GM12878 (cell line): Measurements from ENCODE around the gene FERD3L. TPM values are rescaled to one million over a fixed set of nuclear protein-coding genes. Genes with fewer than 3 reads are reported as not detected.

Experiments
- ATAC-seq: fragments of 200-7000 bp; cut with Tn5 transposase; 3 replicates; pipeline ENCODE4 v1.9.1; 2020; ENCODE audit warnings: mild to moderate bottlenecking, moderate library complexity
- BruUV-seq: library from RNA; stranded (reverse); fragments of 400-500 nt; replicated peaks from 2 replicates; lab custom pipeline; 2021; lab: Mats Ljungman, UMichigan
- CTCF ChIA-PET: fragments of 300-600 bp; sonication (Branson Sonifier 250); formaldehyde crosslinking; extraction: SDS; loops from one replicate; lab custom pipeline; 2021; ENCODE audit warnings: inconsistent platforms; lab: Yijun Ruan, JAX
- POLR2A ChIA-PET: fragments of 350-600 bp; formaldehyde crosslinking; extraction: SDS; loops from one replicate; lab custom pipeline; 2021; ENCODE audit warnings: inconsistent platforms; lab: Charles Lee
- RAD21 ChIA-PET: fragments of 300-600 bp; sonication (Branson Sonifier 250); formaldehyde crosslinking; loops from one replicate; lab custom pipeline; 2023; ENCODE audit warnings: antibody characterized with exemption; ENCODE audit not compliant: unreplicated experiment; lab: Charles Lee
- SMC1A ChIA-PET: fragments of 300-600 bp; sonication (Branson Sonifier 250); formaldehyde crosslinking; loops from one replicate; lab custom pipeline; 2023; ENCODE audit not compliant: unreplicated experiment, uncharacterized antibody; lab: Charles Lee
- DNase-seq: peaks from one replicate; pipeline ENCODE4 v3.0.0-alpha.2; 2011; ENCODE audit warnings: low read depth, low spot score
- FAIRE-seq: peaks from 3 replicates; lab custom pipeline; 2011; peaks lifted over from hg19 to GRCh38; lab: Jason Lieb, UNC
- H2AFZ ChIP-seq: 2 replicates; pipeline ENCODE4 v1.6.0; 2011; ENCODE audit warnings: low read depth, low read length, control low read depth; ENCODE audit not compliant: control insufficient read depth
- H3K27ac ChIP-seq: 2 replicates; pipeline ENCODE4 v1.5.1; 2011; ENCODE audit warnings: control low read depth; ENCODE audit not compliant: control insufficient read depth, insufficient read depth
- H3K27me3 ChIP-seq, 2 experiments: replicated peaks in 1 of 2; 2 replicates each; pipeline versions ENCODE4 v1.6.0 to v1.6.1; 2011; ENCODE audit warnings: low read length in 1 of 2; ENCODE audit not compliant: control insufficient read depth in 2 of 2, insufficient read depth in 2 of 2
- H3K36me3 ChIP-seq, 2 experiments: 2 replicates each; pipeline ENCODE4 v1.5.1; 2011; ENCODE audit warnings: low read length in 1 of 2; ENCODE audit not compliant: control insufficient read depth in 2 of 2, insufficient read depth in 2 of 2
- H3K4me1 ChIP-seq: 2 replicates; pipeline ENCODE4 v1.6.1; 2011; ENCODE audit warnings: mild to moderate bottlenecking, low read length, moderate library complexity, mixed read lengths; ENCODE audit not compliant: control insufficient read depth, insufficient read depth
- H3K4me2 ChIP-seq: 2 replicates; pipeline ENCODE4 v1.6.0; 2011; ENCODE audit warnings: control low read depth; ENCODE audit not compliant: control insufficient read depth, insufficient read depth
- H3K4me3 ChIP-seq: fragments of 200-600 bp; sonication (generic); 2 replicates; pipeline ENCODE4 v1.5.1; 2016
- H3K79me2 ChIP-seq: 2 replicates; pipeline ENCODE4 v1.6.0; 2011; ENCODE audit warnings: low read length; ENCODE audit not compliant: control insufficient read depth, insufficient read depth
- H3K9ac ChIP-seq: 2 replicates; pipeline ENCODE4 v1.8.0; 2011; ENCODE audit warnings: low read length, control low read depth, mixed read lengths; ENCODE audit not compliant: control insufficient read depth, insufficient read depth
- H3K9me3 ChIP-seq: replicated peaks from 3 replicates; pipeline ENCODE4 v1.5.1; 2011; ENCODE audit warnings: mild to moderate bottlenecking, low read length; ENCODE audit not compliant: control insufficient read depth, insufficient read depth
- H4K20me1 ChIP-seq: 2 replicates; pipeline ENCODE4 v1.6.0; 2011; ENCODE audit not compliant: control insufficient read depth, insufficient read depth
- CHD4 ChIP-seq: fragments of 200-600 bp; sonication (generic); IDR thresholded peaks from 2 replicates; pipeline ENCODE4 v1.6.1; 2016; ENCODE audit warnings: mild to moderate bottlenecking
- ELK1 ChIP-seq: IDR thresholded peaks from 2 replicates; pipeline ENCODE4 v1.6.1; 2012; ENCODE audit warnings: low read depth, low read length, improper control_type of control experiment
- SUZ12 ChIP-seq: fragments of 200-600 bp; sonication (generic); IDR thresholded peaks from one replicate; pipeline ENCODE4 v1.6.1; 2018; ENCODE audit warnings: antibody characterized with exemption, mild to moderate bottlenecking; ENCODE audit not compliant: unreplicated experiment
- WGBS: methylation state at CpG from one replicate; pipeline ENCODE4 v1.1.6; 2016; ENCODE audit warnings: low lambda C conversion rate; ENCODE audit not compliant: insufficient replicate concordance, insufficient coverage; ENCODE audit errors: missing lambda C conversion rate; 5-methylcytosine and 5-hydroxymethylcytosine counted together
- in situ Hi-C: fragments of 300-500 bp; cut with MboI; formaldehyde crosslinking; loops from 9 replicates; pipeline ENCODE4 v1.14.3; 2018; ENCODE audit warnings: mixed read lengths
- intact Hi-C: fragments of 100-400 bp; cut with micrococcal nuclease; formaldehyde crosslinking; loops from one replicate; pipeline ENCODE4 v1.14.2; 2022; ENCODE audit not compliant: unreplicated experiment
- polyA plus RNA-seq, 11 experiments: library from polyadenylated mRNA; depleted of rRNA in 4 of 11; unstranded in 6 of 11; stranded (reverse) in 5 of 11; fragments of >200 nt; fragmentation: Nextera tagmentation in 4 of 11; fragmentation: Illumina TruSeq in 1 of 11; extraction: Ambion mirVana in 4 of 11; extraction: Trizol in 1 of 11; gene quantifications; 1 replicate in 1 of 11; 2 replicates in 10 of 11; pipeline versions ENCODE4 v1.2.1 to v1.2.3, GENCODE V29; 2011 to 2016; ENCODE audit warnings: inconsistent platforms in 2 of 11, missing spikeins in 2 of 11, low read depth in 1 of 11
- total RNA-seq, 4 experiments: library from RNA; depleted of rRNA in 3 of 4; stranded (reverse); fragments of >200 nt in 3 of 4; fragmentation: Illumina TruSeq in 1 of 4; extraction: Trizol in 1 of 4; gene quantifications; 2 replicates each; pipeline versions ENCODE4 v1.2.1 to v1.2.3, GENCODE V29; 2013 to 2021
- TF ChIP-seq, protein P1 (sequence below): fragments of 450-650 bp; formaldehyde crosslinking; IDR thresholded peaks from 2 replicates; pipeline ENCODE4 v1.4.0; 2020; ENCODE audit warnings: mild to moderate bottlenecking, moderate library complexity
- TF ChIP-seq, protein P2 (sequence below): IDR thresholded peaks from 2 replicates; pipeline ENCODE4 v1.6.1; 2012; ENCODE audit warnings: low read depth, low read length, improper control_type of control experiment

The FERD3L gene
- total and polyA plus RNA-seq, 10 of the 15 experiments (the other 5 are each of a cell fraction or from before 2014, with no cell fraction given): not detected

DNA sequence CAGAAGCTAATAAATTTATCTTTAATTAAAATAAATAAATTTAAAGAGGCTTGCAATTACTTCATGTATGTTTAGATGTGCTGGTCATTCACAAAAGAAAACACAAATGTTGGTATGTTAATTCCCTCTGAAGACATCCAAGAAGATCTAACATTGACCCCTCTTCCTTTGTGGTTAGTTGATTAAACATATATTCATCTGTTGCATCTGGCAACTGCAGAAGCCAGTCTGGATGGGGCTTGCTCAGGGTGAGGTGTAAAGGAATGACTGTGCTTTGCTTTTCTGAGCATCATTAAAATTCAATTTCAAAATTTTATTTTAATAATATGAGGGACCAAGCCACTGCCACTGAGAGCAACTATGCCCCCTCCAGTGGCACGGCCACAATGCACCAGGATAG, 36.4 kb upstream of the FERD3L start:
- Histone ChIP-seq H4K20me1 (no peaks in the 10 kb centered on the region), H3K36me3 (no peaks in the 10 kb centered on the region), H3K4me3 (no peak overlapping the region), H3K4me2 (no peak overlapping the region), H2AFZ (no peak overlapping the region), H3K27ac (no peak overlapping the region), H3K27me3 (no peaks in the 10 kb centered on the region), H3K4me1 (no peaks in the 10 kb centered on the region), H3K9ac (no peak overlapping the region), H3K79me2 (no peaks in the 10 kb centered on the region), H3K9me3 (no peaks in the 10 kb centered on the region; the same call in 2 of the 3 replicates)
- ATAC-seq: no peak
- POLR2A ChIA-PET: no interaction called here
- in situ Hi-C loops: no loop called here
- WGBS: 0% methylated on average over 1 of the region's 1 CpG
- intact Hi-C loops: no loop called here
- CTCF ChIA-PET: no interaction called here
- FAIRE-seq: no peak
- BruUV-seq: no TSS peak
- no peak for DNase-seq
- TF ChIP-seq ELK1 (no peak), CHD4 (no peak), SUZ12 (no peak)
- TF ChIP-seq, protein P1, sequence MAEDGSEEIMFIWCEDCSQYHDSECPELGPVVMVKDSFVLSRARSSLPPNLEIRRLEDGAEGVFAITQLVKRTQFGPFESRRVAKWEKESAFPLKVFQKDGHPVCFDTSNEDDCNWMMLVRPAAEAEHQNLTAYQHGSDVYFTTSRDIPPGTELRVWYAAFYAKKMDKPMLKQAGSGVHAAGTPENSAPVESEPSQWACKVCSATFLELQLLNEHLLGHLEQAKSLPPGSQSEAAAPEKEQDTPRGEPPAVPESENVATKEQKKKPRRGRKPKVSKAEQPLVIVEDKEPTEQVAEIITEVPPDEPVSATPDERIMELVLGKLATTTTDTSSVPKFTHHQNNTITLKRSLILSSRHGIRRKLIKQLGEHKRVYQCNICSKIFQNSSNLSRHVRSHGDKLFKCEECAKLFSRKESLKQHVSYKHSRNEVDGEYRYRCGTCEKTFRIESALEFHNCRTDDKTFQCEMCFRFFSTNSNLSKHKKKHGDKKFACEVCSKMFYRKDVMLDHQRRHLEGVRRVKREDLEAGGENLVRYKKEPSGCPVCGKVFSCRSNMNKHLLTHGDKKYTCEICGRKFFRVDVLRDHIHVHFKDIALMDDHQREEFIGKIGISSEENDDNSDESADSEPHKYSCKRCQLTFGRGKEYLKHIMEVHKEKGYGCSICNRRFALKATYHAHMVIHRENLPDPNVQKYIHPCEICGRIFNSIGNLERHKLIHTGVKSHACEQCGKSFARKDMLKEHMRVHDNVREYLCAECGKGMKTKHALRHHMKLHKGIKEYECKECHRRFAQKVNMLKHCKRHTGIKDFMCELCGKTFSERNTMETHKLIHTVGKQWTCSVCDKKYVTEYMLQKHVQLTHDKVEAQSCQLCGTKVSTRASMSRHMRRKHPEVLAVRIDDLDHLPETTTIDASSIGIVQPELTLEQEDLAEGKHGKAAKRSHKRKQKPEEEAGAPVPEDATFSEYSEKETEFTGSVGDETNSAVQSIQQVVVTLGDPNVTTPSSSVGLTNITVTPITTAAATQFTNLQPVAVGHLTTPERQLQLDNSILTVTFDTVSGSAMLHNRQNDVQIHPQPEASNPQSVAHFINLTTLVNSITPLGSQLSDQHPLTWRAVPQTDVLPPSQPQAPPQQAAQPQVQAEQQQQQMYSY (CRISPR knock-in tag): no peak
- TF ChIP-seq, protein P2, sequence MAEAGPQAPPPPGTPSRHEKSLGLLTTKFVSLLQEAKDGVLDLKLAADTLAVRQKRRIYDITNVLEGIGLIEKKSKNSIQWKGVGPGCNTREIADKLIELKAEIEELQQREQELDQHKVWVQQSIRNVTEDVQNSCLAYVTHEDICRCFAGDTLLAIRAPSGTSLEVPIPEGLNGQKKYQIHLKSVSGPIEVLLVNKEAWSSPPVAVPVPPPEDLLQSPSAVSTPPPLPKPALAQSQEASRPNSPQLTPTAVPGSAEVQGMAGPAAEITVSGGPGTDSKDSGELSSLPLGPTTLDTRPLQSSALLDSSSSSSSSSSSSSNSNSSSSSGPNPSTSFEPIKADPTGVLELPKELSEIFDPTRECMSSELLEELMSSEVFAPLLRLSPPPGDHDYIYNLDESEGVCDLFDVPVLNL: no peak
- RAD21 ChIA-PET: no interaction called here
- SMC1A ChIA-PET: no interaction called here
